SK-N-DZ (cell line): ENCODE measurements around the gene UBE2H. TPM values are rescaled to one million over a fixed set of nuclear protein-coding genes. Genes with fewer than 3 reads are reported as not detected.
"Not testable (repeated sequence)": the region's sequence is repeated elsewhere in the genome, so short reads cannot be mapped to it uniquely, and the experiment has no call there.

Experiments
- DNase-seq: peaks from one replicate; pipeline ENCODE4 v3.0.0-alpha.2; 2015; ENCODE audit warnings: low spot score
- polyA plus RNA-seq, 2 experiments: library from polyadenylated mRNA; depleted of rRNA; stranded (reverse); fragments of >200 nt; gene quantifications; 2 replicates each; pipeline ENCODE4 v1.2.3, GENCODE V29; 2014

Gene UBE2H
- 15.9 and 17.9 TPM in 2 replicates for polyA plus RNA-seq (2014; cell fraction: cytosol; rRNA removed)
- polyA plus RNA-seq (2014; cell fraction: nucleus; rRNA removed): 10.5 and 12.6 TPM in 2 replicates

DNA sequence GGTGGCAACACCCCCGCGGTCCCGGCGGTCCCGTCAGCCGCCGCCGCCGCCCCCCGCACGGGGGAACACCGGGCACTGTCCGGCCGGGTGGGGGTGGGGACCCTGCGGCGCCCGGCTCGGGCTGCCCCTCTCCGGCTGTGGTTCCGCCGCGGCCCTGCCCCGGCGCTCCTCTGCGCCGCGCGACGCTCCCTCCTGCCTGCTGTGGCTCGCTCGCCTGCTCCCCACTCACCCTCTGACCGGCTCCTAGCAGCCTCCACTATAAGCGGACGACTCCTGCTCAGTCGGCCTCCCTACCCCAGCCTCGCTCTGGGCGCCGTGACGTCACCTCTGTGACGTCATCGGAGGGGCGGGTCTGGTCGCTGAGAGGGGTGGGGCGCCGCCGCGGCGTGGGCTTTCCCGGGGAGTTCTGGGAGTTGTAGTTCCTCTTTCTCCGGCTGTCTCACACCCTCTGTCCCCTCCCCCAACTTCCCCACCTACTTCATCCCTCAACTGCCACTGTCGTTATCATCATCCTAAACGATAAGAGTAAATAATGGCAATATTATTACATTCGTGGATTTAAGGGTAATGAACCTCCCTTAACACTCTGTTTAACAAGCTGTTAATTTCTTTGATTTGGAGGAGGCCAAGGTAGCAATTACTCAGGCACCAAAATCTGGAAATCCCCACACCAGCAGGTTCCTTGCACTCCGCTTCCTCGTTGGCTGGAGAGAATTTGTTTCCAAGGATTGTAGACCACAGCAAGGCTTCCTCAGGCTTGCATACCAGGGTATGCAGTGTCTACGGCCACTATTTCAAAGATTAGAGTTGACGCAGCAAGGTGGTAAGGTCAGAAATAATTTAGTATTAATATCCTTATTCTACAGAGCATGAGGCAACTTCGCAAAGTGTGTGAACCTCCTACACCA, at the start of gene UBE2H:
Gene UBE2H (minus strand): TSS at position 308 of the 908 bp plus-strand sequence. CDS start 405 bp downstream, outside the sequence.
- DNase-seq: peak; percentile 87

DNA sequence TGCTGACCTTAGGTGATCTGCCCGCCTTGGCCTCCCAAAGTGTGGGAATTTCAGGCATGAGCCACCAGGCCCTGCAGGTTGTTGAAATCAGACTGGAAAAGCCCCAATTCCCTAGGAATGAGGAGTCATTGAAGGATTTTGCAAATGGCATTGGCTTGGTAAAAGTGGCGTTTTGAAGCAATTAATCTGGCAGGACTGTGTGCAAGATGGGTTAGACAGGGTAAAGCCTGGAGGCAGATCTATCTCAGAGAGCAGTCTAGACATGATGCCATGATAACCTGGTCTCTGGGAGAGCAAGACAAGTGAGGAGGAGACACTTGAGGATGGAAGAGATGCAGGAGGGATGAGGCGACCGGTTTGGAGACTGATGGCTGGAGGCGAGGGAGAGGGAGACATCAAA, 45.7 kb upstream of the UBE2H start:
- no peak for DNase-seq

DNA sequence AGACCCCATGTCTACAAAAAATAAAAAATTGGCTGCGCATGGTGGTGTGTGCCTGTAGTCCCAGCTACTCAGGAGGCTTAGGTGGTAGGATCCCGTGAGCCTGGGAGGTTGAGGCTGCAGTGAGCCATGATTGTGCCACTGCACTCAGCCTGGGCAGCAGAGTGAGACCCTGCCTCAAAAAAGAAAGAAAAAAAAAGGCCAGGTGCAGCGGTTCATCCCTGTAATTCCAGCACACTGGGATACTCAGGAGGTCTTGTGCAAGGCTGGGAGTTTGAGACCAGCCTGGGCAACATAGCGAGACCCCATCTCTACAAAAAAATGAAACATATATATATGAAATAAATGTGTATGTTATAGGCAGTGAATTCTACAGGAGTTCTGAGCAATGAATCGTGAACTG, 44.5 kb upstream of the UBE2H start:
- no peak for DNase-seq

- no peak for DNase-seq
These were observed 40.5 kb upstream of the UBE2H start for GRCh38 chr7:129993275-129993674.

DNA sequence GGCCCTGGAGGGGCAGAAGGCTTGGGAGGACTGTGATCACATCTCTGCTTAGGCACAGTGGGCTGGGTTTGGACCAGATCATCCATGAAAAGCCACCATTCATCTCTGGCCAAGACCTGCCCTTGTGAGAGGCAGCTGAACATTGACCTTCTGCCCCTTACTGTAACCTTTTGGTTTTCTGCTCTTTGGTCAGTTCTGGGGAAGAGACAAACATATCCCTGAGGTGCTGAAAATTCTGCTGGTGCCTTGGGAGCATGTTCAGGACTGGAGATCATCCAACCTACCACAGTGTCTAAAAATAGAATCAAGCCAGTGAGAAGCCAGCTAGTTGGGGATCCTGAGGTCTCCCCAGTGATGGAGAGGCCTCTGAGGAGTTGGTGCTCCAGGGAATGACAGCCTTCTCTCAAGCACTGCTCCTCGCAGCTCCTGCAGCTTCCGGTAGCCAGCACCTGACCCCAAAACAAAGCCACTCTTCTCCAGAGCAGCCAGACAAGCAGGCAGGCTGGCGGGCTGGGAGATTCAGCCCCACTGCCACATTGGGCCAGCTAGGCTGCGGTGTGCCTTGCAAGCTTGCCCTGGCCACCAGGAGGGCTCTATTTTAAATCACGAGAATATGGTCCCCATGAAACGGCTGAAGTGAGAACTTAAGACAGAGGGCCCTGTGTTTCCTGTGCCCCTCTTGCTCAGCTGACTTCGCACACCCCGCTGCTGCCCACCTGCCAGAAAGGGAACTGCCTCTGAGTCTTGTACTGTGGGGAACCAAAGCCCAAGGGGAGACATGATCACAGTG, 37.8 kb upstream of the UBE2H start:
- no peak for DNase-seq

- DNase-seq: no peak
These were observed 36.7 kb upstream of the UBE2H start for GRCh38 chr7:129989466-129989865.

- no peak for DNase-seq
These were observed 33.8 kb upstream of the UBE2H start for GRCh38 chr7:129986600-129986999.

- DNase-seq: peak; percentile 72
These were observed 27.9 kb upstream of the UBE2H start for GRCh38 chr7:129980667-129981066.

DNA sequence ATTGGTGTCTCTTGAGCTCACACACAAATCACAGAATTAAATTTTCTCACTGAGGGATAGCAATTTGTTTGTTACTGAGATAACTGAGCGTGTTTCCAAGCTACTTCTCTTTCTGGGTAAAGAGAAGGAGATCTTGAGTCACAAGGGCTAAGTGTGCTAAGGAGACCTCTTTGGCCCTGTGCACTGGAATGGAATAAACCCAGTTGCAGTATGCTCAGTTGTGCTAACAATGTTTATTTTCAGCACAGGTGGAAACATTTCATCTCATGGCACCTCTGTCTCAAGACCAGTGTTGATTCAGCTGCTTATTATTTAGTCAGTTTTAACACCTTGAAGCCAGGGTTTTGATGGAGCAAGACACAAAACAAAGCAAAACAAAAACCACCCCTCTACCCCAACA, 22.5 kb upstream of the UBE2H start:
- no peak for DNase-seq

DNA sequence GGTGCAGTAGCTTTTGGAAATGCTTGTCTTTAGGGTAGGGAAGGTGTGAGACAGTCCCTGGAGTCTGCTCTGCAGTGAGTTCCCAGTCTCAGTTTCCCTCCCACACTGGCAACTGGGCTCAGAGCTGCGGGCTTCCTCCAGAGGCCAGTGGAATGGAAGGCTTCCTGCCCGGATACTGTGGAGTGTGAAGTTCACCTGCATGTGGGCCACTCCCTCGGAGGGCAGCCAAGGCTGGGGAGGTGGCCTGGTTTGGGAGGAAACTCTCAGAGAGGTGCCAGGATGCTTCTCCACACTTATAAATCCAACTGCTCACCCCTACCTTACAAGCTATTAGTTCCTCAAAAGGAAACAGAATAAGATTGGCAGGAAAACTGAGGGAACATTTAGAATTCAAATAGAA, 18.1 kb upstream of the UBE2H start:
- no peak for DNase-seq

- DNase-seq: no peak
These were observed 17.2 kb upstream of the UBE2H start for GRCh38 chr7:129969881-129970446.

DNA sequence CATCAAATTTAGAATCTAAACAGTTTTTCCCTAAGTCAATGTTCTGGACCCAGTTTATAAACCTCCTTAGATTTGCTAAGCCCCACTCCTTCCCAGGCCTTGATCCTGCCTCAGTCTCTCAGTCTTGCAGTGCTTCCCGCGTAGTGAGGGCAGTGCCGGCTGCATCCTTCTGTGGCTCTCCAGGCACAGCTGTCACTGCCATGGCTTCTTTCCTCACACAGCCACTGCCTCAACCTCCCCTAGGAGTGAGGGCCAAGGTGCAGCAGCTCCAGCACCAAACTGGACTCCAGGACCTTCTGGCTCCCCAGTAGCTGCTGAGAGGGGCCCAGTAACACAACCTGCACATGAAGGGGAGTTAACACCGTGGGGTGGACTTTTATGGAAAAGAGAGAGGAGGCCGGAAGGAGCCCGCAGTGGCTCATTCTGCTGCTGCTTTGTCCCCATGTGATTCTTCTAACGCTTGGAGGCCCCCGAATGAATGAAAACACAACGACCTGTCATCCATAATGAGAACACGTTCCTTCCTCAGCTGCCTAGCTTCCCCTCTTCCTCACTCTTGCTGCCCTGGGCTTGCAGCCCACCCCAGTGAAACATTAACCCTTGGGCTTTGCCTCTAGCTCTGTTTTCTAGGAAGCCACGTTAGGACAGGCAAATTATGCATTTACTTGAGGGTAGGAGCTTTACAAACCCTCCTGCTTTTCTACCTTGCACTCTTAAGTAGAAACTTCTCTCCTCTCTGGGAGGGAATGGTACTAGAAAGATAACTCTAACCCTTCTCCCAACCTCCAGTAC, 16.0 kb upstream of the UBE2H start:
- no peak for DNase-seq

DNA sequence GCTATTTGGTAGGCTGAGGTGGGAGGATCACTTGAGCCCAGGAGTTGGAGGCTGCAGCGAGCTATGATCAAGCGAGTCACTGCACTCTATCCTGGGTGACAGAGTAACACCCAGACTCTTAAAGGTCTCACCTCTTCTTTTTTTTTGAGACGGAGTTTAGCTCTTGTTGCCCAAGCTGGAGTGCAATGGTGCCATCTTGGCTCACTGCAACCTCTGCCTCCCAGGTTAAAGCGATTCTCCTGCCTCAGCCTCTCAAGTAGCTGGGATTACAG, 7.4 kb upstream of the UBE2H start:
- not testable (repeated sequence) for DNase-seq

GRCh38 chr7:129959471-129960203, 6.9 kb upstream of the UBE2H start:
- no peak for DNase-seq

DNA sequence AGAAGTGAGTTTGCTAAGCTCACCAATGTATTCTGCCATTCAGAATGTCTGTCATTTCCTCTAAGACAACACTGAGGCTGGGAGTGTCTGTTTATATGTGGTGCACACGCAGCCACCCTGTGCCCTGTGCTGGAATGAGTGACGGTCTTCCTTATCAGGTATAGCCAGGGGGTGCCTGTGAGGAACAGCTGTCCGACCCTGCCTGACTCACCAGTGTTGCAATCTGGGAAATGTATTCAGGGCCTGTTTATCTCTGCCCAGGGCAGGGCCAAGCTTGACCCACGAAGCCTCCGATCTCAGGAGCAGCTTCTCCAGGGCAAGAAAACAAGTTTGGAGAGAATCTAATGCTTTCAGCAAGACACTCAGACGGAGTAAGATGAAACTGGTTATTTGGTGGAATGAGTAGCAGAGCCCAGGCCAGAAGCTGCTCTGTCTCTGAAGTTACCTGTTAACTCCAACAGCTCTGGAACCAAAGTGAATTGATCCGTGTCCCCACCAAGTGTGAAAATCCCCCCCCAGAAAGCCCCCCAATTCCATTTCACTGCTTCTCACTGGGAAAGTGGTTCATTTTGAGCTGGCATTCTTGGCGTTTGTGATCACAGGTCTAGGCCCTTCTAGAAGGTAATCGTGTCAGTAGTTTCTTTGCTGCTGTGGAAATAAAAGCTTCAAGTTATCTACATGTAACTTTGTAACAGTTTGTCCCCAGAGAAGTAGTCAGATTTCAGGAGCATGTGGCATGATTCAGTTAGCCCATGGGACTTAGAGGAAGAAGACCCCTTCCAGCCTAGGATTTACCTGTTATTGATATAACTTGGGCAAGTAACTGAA, 6.1 kb upstream of the UBE2H start:
- DNase-seq: no peak

- no peak for DNase-seq
These were observed 3.3 kb upstream of the UBE2H start for GRCh38 chr7:129955993-129956543.

- DNase-seq: no peak
These were observed 591 bp downstream of the UBE2H start for GRCh38 chr7:129952086-129952652.

- DNase-seq: peak; percentile 19
These were observed 1.3 kb downstream of the UBE2H start for GRCh38 chr7:129951226-129952085.

DNA sequence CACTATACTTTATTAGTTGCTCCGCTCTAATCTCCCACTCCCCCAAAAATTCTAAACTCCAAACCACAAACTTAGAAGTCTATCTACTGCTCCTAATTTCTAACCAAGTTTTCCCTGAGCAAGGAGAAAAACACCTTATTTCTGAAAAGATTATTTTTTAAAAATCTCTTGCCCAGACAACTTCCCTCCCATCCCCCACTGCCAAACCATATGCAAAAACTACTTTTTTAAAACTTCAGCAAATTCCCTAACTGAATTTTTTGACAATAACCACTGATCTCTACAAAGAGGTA, 1.9 kb downstream of the UBE2H start:
- no peak for DNase-seq
